Testis (tissue), 2 donors: ENCODE results near the gene MANBA.
"Not testable (repeated sequence)": the region's sequence is repeated elsewhere in the genome, so short reads cannot be mapped to it uniquely, and the experiment has no call there.

Source experiments
- POLR2A ChIP-seq: fragments of 450-650 bp; IDR thresholded peaks from one replicate; pipeline ENCODE4 v1.6.1; 2017; ENCODE audit warnings: antibody characterized with exemption, mild to moderate bottlenecking, moderate library complexity
- TF ChIP-seq, protein P1 (sequence below), 3 experiments: fragments of 450-650 bp in 2 of 3; fragments of 200-600 bp in 1 of 3; sonication (generic) in 1 of 3; IDR thresholded peaks; one replicate each; pipeline ENCODE4 v1.5.1; 2016 to 2019; ENCODE audit warnings: antibody characterized with exemption in 3 of 3, mild to moderate bottlenecking in 2 of 3, moderate library complexity in 1 of 3

DNA sequence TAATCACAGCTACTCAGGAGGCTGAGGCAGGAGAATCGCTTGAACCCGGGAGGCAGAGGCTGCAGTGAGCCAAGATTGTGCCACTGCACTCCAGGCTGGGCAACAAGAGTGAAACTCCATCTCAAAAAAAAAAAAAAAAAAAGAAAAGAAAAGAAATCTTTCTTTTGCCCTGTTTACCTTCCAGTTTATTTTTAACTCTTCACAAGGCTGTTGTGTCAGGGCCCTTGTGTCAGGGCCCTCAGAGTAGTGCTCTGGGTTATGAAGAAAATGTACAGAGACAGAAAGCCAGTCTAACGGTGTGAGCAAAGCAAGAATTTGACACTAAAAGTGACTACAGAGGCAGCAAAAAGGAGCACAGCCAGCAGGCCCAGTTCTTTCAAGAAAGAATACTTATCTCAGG, 47.0 kb downstream of the MANBA start:
- TF ChIP-seq POLR2A, result not testable (repeated sequence)
- TF ChIP-seq, protein P1, sequence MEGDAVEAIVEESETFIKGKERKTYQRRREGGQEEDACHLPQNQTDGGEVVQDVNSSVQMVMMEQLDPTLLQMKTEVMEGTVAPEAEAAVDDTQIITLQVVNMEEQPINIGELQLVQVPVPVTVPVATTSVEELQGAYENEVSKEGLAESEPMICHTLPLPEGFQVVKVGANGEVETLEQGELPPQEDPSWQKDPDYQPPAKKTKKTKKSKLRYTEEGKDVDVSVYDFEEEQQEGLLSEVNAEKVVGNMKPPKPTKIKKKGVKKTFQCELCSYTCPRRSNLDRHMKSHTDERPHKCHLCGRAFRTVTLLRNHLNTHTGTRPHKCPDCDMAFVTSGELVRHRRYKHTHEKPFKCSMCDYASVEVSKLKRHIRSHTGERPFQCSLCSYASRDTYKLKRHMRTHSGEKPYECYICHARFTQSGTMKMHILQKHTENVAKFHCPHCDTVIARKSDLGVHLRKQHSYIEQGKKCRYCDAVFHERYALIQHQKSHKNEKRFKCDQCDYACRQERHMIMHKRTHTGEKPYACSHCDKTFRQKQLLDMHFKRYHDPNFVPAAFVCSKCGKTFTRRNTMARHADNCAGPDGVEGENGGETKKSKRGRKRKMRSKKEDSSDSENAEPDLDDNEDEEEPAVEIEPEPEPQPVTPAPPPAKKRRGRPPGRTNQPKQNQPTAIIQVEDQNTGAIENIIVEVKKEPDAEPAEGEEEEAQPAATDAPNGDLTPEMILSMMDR (IDR thresholded peaks at IDR 0.05), result not testable (repeated sequence)
